Measurements from ENCODE around the gene HSPA12B.

DNA sequence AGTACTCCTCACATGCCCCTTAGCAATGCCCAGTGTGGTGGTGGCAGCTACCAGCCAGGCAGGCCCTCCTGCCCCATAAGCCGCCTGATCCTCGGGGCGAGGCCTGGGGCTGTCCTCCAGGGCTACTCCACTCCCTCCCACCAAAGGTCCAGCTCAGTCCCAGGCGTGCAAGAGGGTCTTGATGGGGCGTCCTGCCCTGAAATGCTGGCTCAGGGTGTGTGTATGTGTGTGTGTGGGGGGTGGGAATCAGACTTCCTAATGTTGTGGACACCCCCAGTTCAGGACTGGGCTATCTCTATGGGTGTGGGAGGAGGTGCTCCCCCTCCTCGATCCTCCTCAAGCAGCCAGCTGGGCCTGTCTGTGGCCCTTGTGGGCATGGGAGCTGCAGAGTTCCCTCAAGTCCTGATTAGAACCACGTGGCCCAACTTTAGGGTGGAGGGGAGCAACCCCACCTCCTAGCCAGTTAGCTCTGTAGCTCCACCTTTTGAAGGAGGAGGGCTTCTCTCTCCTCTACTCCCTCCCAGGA is 7.5 kb downstream of the HSPA12B start:
- TF ChIP-seq CTCF (IDR thresholded peaks at IDR 0.05) (no peak), EP300 (IDR thresholded peaks at IDR 0.05) (no peak), POLR2A (IDR thresholded peaks at IDR 0.05) (no peak)
